ENCODE data around the gene EXOC7. TPM values are rescaled to one million over a fixed set of nuclear protein-coding genes. Genes with fewer than 3 reads are reported as not detected.
A peak's percentile ranks its signal among the peaks of the same experiment; 100 is the strongest.

Gene EXOC7
- polyA plus RNA-seq, 1 donor from 2014 or later = 146 TPM

DNA sequence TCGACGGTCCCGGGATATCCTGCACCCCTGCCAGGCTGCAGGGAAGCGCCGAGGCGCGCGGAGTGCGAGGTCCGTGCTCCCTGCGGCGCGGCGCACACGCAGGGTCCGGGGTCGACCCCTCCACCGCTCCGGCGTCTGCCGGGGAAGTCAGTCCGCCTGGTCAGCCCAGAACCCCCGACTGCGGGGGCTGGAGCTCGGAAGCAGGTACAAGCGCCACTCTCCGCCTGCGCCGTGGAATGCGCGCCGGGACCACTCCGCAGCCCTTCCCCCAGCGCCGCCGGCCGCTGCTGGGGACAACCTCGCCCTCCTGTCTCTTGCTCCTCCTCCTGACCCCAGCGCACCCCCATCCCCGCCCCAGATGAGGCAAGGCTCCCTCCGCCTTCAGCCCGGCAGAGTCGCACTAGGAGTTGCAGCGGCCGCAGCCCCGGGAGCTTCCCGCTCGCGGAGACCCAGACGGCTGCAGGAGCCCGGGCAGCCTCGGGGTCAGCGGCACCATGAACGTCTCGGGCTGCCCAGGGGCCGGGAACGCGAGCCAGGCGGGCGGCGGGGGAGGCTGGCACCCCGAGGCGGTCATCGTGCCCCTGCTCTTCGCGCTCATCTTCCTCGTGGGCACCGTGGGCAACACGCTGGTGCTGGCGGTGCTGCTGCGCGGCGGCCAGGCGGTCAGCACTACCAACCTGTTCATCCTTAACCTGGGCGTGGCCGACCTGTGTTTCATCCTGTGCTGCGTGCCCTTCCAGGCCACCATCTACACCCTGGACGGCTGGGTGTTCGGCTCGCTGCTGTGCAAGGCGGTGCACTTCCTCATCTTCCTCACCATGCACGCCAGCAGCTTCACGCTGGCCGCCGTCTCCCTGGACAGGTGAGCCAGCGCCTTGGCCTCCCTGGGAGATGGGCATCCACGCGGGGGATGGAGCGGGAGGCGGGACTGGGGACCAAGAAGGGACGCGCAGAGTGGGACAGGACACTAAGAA, 28.9 kb downstream of the EXOC7 start, which contains the start of gene GALR2:
Gene GALR2, plus strand, starts transcription at position 392 of the 974 bp plus-strand sequence. Its CDS starts 103 bp downstream, at position 495.
- Histone ChIP-seq H3K9me2 (ENCODE audit: insufficient read depth, low read length) (no peaks in the 10 kb centered on the region), H3K27ac (ENCODE audit: low read length) (no peak within 1 kb of the TSS), H2AFZ (ENCODE audit: low read depth, low read length) (no peak within 1 kb of the TSS), H4K20me1 (ENCODE audit: insufficient read depth) (no peaks in the 10 kb centered on the region), H3K9me3 (ENCODE audit: low read length) (no peaks in the 10 kb centered on the region), H3F3A (ENCODE audit: insufficient read depth, low read length, poor library complexity, severe bottlenecking) (no peaks in the 10 kb centered on the region), H3K4me3 (ENCODE audit: low read length) (peak within 1 kb of the TSS; percentile 62), H3K9ac (ENCODE audit: low read length) (no peak within 1 kb of the TSS), H3K79me2 (replicated peaks; ENCODE audit: insufficient read depth, low read length) (peaks cover 30% of the 10 kb centered on the region), H3K4me2 (ENCODE audit: low read length) (no peak within 1 kb of the TSS), H3K36me3 (ENCODE audit: insufficient read depth, low read length) (no peaks in the 10 kb centered on the region), H3K27me3 (ENCODE audit: insufficient read depth, low read depth, low read length) (peaks cover 59% of the 10 kb centered on the region)
- no peak for TF ChIP-seq SMC3 (conservative IDR thresholded peaks at IDR 0.05; ENCODE audit: poor library complexity)
- TF ChIP-seq, protein P1, sequence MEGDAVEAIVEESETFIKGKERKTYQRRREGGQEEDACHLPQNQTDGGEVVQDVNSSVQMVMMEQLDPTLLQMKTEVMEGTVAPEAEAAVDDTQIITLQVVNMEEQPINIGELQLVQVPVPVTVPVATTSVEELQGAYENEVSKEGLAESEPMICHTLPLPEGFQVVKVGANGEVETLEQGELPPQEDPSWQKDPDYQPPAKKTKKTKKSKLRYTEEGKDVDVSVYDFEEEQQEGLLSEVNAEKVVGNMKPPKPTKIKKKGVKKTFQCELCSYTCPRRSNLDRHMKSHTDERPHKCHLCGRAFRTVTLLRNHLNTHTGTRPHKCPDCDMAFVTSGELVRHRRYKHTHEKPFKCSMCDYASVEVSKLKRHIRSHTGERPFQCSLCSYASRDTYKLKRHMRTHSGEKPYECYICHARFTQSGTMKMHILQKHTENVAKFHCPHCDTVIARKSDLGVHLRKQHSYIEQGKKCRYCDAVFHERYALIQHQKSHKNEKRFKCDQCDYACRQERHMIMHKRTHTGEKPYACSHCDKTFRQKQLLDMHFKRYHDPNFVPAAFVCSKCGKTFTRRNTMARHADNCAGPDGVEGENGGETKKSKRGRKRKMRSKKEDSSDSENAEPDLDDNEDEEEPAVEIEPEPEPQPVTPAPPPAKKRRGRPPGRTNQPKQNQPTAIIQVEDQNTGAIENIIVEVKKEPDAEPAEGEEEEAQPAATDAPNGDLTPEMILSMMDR (IDR thresholded peaks at IDR 0.05; ENCODE audit: poor library complexity, severe bottlenecking) = no peak
- TF ChIP-seq EZH2 (IDR thresholded peaks at IDR 0.05; ENCODE audit: borderline replicate concordance, insufficient read depth, low read length, poor library complexity, severe bottlenecking) = peak; percentile 71
- TF ChIP-seq TAF1 (IDR thresholded peaks at IDR 0.05; ENCODE audit: low read depth) = no peak
- no peak for TF ChIP-seq EP300 (conservative IDR thresholded peaks at IDR 0.05; ENCODE audit: poor library complexity, severe bottlenecking)
- no peak for TF ChIP-seq MXI1 (conservative IDR thresholded peaks at IDR 0.05; ENCODE audit: poor library complexity, severe bottlenecking)
- no peak for TF ChIP-seq REST (IDR thresholded peaks at IDR 0.05; ENCODE audit: borderline replicate concordance)
- no peak for TF ChIP-seq RAD21 (conservative IDR thresholded peaks at IDR 0.05)
- TF ChIP-seq POLR2AphosphoS5 (IDR thresholded peaks at IDR 0.05) = peak; percentile 0

- Histone ChIP-seq H3K9me3 (ENCODE audit: low read length) (no peaks in the 10 kb centered on the region), H3K36me3 (ENCODE audit: insufficient read depth, low read length) (peaks cover 5% of the 10 kb centered on the region), H3K27me3 (ENCODE audit: insufficient read depth, low read depth, low read length) (peaks cover 40% of the 10 kb centered on the region), H4K20me1 (ENCODE audit: insufficient read depth) (no peaks in the 10 kb centered on the region), H3K79me2 (replicated peaks; ENCODE audit: insufficient read depth, low read length) (peaks cover 33% of the 10 kb centered on the region), H3K27ac (ENCODE audit: low read length) (peak within 1 kb of the TSS; percentile 54), H3K9ac (ENCODE audit: low read length) (peak within 1 kb of the TSS; percentile 83), H3F3A (ENCODE audit: insufficient read depth, low read length, poor library complexity, severe bottlenecking) (no peaks in the 10 kb centered on the region), H3K9me2 (ENCODE audit: insufficient read depth, low read length) (no peaks in the 10 kb centered on the region), H2AFZ (ENCODE audit: low read depth, low read length) (peak within 1 kb of the TSS; percentile 69), H3K4me2 (ENCODE audit: low read length) (peak within 1 kb of the TSS; percentile 81), H3K4me3 (ENCODE audit: low read length) (peak within 1 kb of the TSS; percentile 84)
- TF ChIP-seq MXI1 (conservative IDR thresholded peaks at IDR 0.05; ENCODE audit: poor library complexity, severe bottlenecking) (peak; percentile 83), REST (IDR thresholded peaks at IDR 0.05; ENCODE audit: borderline replicate concordance) (peak; percentile 31), RAD21 (conservative IDR thresholded peaks at IDR 0.05) (peak; percentile 51), TAF1 (IDR thresholded peaks at IDR 0.05; ENCODE audit: low read depth) (peak; percentile 62), POLR2AphosphoS5 (IDR thresholded peaks at IDR 0.05) (peak; percentile 94), EZH2 (IDR thresholded peaks at IDR 0.05; ENCODE audit: borderline replicate concordance, insufficient read depth, low read length, poor library complexity, severe bottlenecking) (no peak), SMC3 (conservative IDR thresholded peaks at IDR 0.05; ENCODE audit: poor library complexity) (no peak), EP300 (conservative IDR thresholded peaks at IDR 0.05; ENCODE audit: poor library complexity, severe bottlenecking) (no peak)
- TF ChIP-seq, protein P1 (IDR thresholded peaks at IDR 0.05; ENCODE audit: poor library complexity, severe bottlenecking) = no peak
These were observed 31.3 kb downstream of the EXOC7 start, which contains the start of gene SRP68 for GRCh38 chr17:76072148-76072858. Gene SRP68, minus strand, starts transcription at chr17:76072517. Its CDS starts 26 bp downstream, at chr17:76072491.
